Effector memory CD4-positive, alpha-beta T cell (primary cell): Measurements from ENCODE around the gene DBR1.

ENCODE experiments used
- DNase-seq, 3 donors: peaks; one replicate each; pipeline ENCODE4 v3.0.0-alpha.2; 2020
- H3K27ac ChIP-seq: 2 replicates; pipeline ENCODE4 v1.7.0; 2013; ENCODE audit warnings: mild to moderate bottlenecking, low read length, moderate library complexity; ENCODE audit not compliant: insufficient read depth, poor library complexity, severe bottlenecking
- H3K27me3 ChIP-seq: replicated peaks from 2 replicates; pipeline ENCODE4 v1.7.0; 2013; ENCODE audit warnings: mild to moderate bottlenecking, low read length; ENCODE audit not compliant: insufficient read depth, control insufficient read depth, poor library complexity, severe bottlenecking
- H3K36me3 ChIP-seq: 2 replicates; pipeline ENCODE4 v1.7.0; 2013; ENCODE audit warnings: mild to moderate bottlenecking, low read length, moderate library complexity; ENCODE audit not compliant: control insufficient read depth, insufficient read depth
- H3K4me1 ChIP-seq: 2 replicates; pipeline ENCODE4 v1.7.0; 2013; ENCODE audit warnings: low read length, mild to moderate bottlenecking; ENCODE audit not compliant: control insufficient read depth, insufficient read depth, poor library complexity, severe bottlenecking
- H3K4me3 ChIP-seq: 2 replicates; pipeline ENCODE4 v1.7.0; 2013; ENCODE audit warnings: low read length, low read depth, mild to moderate bottlenecking; ENCODE audit not compliant: insufficient read depth, poor library complexity, severe bottlenecking
- H3K9me3 ChIP-seq: 2 replicates; pipeline ENCODE4 v1.7.0; 2013; ENCODE audit warnings: mild to moderate bottlenecking, low read length, moderate library complexity; ENCODE audit not compliant: control insufficient read depth

DBR1 gene

GRCh38 chr3:138125548-138126221 lies 49.0 kb downstream of the DBR1 start:
- H3K27ac ChIP-seq: no peak overlapping the region
- H3K36me3 ChIP-seq: no peaks in the 10 kb centered on the region
- H3K4me1 ChIP-seq: no peaks in the 10 kb centered on the region
- no peaks in the 10 kb centered on the region for H3K27me3 ChIP-seq
- no peak overlapping the region for H3K4me3 ChIP-seq
- DNase-seq: no peak
- H3K9me3 ChIP-seq: no peaks in the 10 kb centered on the region

- Histone ChIP-seq H3K27me3 (no peaks in the 10 kb centered on the region), H3K27ac (no peak overlapping the region), H3K4me3 (no peak overlapping the region), H3K36me3 (no peaks in the 10 kb centered on the region), H3K9me3 (no peaks in the 10 kb centered on the region), H3K4me1 (no peaks in the 10 kb centered on the region)
- DNase-seq: no peak
Measured at GRCh38 chr3:138124706-138125355, 49.9 kb downstream of the DBR1 start.

- Histone ChIP-seq H3K27me3 (no peaks in the 10 kb centered on the region), H3K9me3 (no peaks in the 10 kb centered on the region), H3K4me1 (no peaks in the 10 kb centered on the region), H3K36me3 (no peaks in the 10 kb centered on the region), H3K27ac (no peak overlapping the region), H3K4me3 (no peak overlapping the region)
- no peak for DNase-seq
Measured at GRCh38 chr3:138124188-138124587, 50.5 kb downstream of the DBR1 start.

- DNase-seq: no peak
- Histone ChIP-seq H3K27me3 (peaks cover 3% of the 10 kb centered on the region), H3K4me1 (no peaks in the 10 kb centered on the region), H3K27ac (no peak overlapping the region), H3K36me3 (no peaks in the 10 kb centered on the region), H3K4me3 (no peak overlapping the region), H3K9me3 (no peaks in the 10 kb centered on the region)
Measured at GRCh38 chr3:138119423-138119766, 55.3 kb downstream of the DBR1 start.

- H3K4me1 ChIP-seq: no peaks in the 10 kb centered on the region
- no peak overlapping the region for H3K27ac ChIP-seq
- peaks cover 3% of the 10 kb centered on the region for H3K27me3 ChIP-seq
- no peaks in the 10 kb centered on the region for H3K36me3 ChIP-seq
- DNase-seq: peak in 1 of 3 donors; percentile 6
- H3K9me3 ChIP-seq: no peaks in the 10 kb centered on the region
- no peak overlapping the region for H3K4me3 ChIP-seq
Measured at GRCh38 chr3:138118612-138119422, 55.9 kb downstream of the DBR1 start.

- Histone ChIP-seq H3K27me3 (peaks cover 3% of the 10 kb centered on the region), H3K4me3 (peak within 1 kb of the TSS; percentile 54), H3K9me3 (no peaks in the 10 kb centered on the region), H3K4me1 (no peaks in the 10 kb centered on the region), H3K27ac (no peak within 1 kb of the TSS), H3K36me3 (no peaks in the 10 kb centered on the region)
- DNase-seq: no peak
Measured at GRCh38 chr3:138114988-138115971, 59.4 kb downstream of the DBR1 start, which contains the start of gene DZIP1L. DZIP1L (minus strand) TSS chr3:138115608; CDS start chr3:138103971, 11,637 bp downstream.

- no peak for DNase-seq
- H3K4me1 ChIP-seq: no peaks in the 10 kb centered on the region
- H3K27ac ChIP-seq: no peak overlapping the region
- H3K36me3 ChIP-seq: no peaks in the 10 kb centered on the region
- peaks cover 3% of the 10 kb centered on the region for H3K27me3 ChIP-seq
- H3K9me3 ChIP-seq: no peaks in the 10 kb centered on the region
- H3K4me3 ChIP-seq: peak overlapping the region; percentile 54
Measured at GRCh38 chr3:138114431-138114918, 60.2 kb downstream of the DBR1 start.

- Histone ChIP-seq H3K36me3 (no peaks in the 10 kb centered on the region), H3K9me3 (no peaks in the 10 kb centered on the region), H3K4me3 (no peak overlapping the region), H3K27me3 (peaks cover 3% of the 10 kb centered on the region), H3K27ac (no peak overlapping the region), H3K4me1 (no peaks in the 10 kb centered on the region)
- no peak for DNase-seq
Measured at GRCh38 chr3:138113326-138113725, 61.4 kb downstream of the DBR1 start.

- H3K27ac ChIP-seq: no peak overlapping the region
- H3K27me3 ChIP-seq: peaks cover 3% of the 10 kb centered on the region
- no peak for DNase-seq
- no peaks in the 10 kb centered on the region for H3K9me3 ChIP-seq
- H3K4me3 ChIP-seq: no peak overlapping the region
- no peaks in the 10 kb centered on the region for H3K36me3 ChIP-seq
- no peaks in the 10 kb centered on the region for H3K4me1 ChIP-seq
Measured at GRCh38 chr3:138112362-138112761, 62.4 kb downstream of the DBR1 start.
